Caki2 (cell line): ENCODE results near the gene DMAC2L. TPM values are rescaled to one million over a fixed set of nuclear protein-coding genes. Genes with fewer than 3 reads are reported as not detected.
"Not testable (repeated sequence)": the region's sequence is repeated elsewhere in the genome, so short reads cannot be mapped to it uniquely, and the experiment has no call there.

ENCODE experiments used
- DNase-seq: peaks from one replicate; pipeline ENCODE4 v3.0.0-alpha.2; 2015; ENCODE audit warnings: low read depth
- in situ Hi-C: cut with HindIII; loops from 2 replicates; pipeline ENCODE4 v1.10.0; 2016; ENCODE audit warnings: low sequenced_read_pairs, low pct_unique_long_range_greater_than_20kb, mixed read lengths
- total RNA-seq: library from RNA; depleted of rRNA; stranded (reverse); fragments of >200 nt; shearing (Covaris generic); gene quantifications from 2 replicates; pipeline ENCODE4 v1.2.3, GENCODE V29; 2014; ENCODE audit warnings: low replicate concordance

Gene DMAC2L
- total RNA-seq, 1 experiment from 2014 or later, result 11.2 TPM

- in situ Hi-C loops, result no loop called here
- no peak for DNase-seq
These were observed 33.8 kb downstream of the DMAC2L start for GRCh38 chr14:50345846-50346422.

- peak; percentile 40 for DNase-seq
- in situ Hi-C loops, result no loop called here
These were observed 35.4 kb downstream of the DMAC2L start for GRCh38 chr14:50347521-50347920.

GRCh38 chr14:50348933-50349332 is 36.8 kb downstream of the DMAC2L start:
- in situ Hi-C loops, result no loop called here
- DNase-seq, result no peak

GRCh38 chr14:50350975-50351374 is 38.9 kb downstream of the DMAC2L start:
- in situ Hi-C loops, result no loop called here
- no peak for DNase-seq

GRCh38 chr14:50352584-50352983 is 40.5 kb downstream of the DMAC2L start:
- no peak for DNase-seq
- in situ Hi-C loops, result no loop called here

GRCh38 chr14:50353126-50353525 is 41.0 kb downstream of the DMAC2L start:
- DNase-seq, result no peak
- in situ Hi-C loops, result no loop called here

- no peak for DNase-seq
- in situ Hi-C loops, result no loop called here
These were observed 42.4 kb downstream of the DMAC2L start for GRCh38 chr14:50354527-50354926.

GRCh38 chr14:50355692-50356091 is 43.6 kb downstream of the DMAC2L start:
- DNase-seq, result no peak
- in situ Hi-C loops, result no loop called here

- in situ Hi-C loops, DNase-seq: not testable (repeated sequence)
These were observed 44.2 kb downstream of the DMAC2L start for GRCh38 chr14:50356283-50356682.

- DNase-seq, result no peak
- in situ Hi-C loops, result no loop called here
These were observed 45.0 kb downstream of the DMAC2L start for GRCh38 chr14:50357124-50357523.

- DNase-seq, result no peak
- in situ Hi-C loops, result no loop called here
These were observed 45.8 kb downstream of the DMAC2L start for GRCh38 chr14:50357753-50358395.

GRCh38 chr14:50359631-50360030 is 47.5 kb downstream of the DMAC2L start:
- no peak for DNase-seq
- in situ Hi-C loops, result no loop called here

GRCh38 chr14:50360093-50360492 is 48.0 kb downstream of the DMAC2L start:
- in situ Hi-C loops, result no loop called here

GRCh38 chr14:50360851-50361250 is 48.7 kb downstream of the DMAC2L start:
- DNase-seq, result no peak
- in situ Hi-C loops, result no loop called here

More at GRCh38 chr14:50360093-50360492, 48.0 kb downstream of the DMAC2L start:
- DNase-seq, result no peak

GRCh38 chr14:50361473-50362403 is 49.6 kb downstream of the DMAC2L start:
- DNase-seq, in situ Hi-C loops: not testable (repeated sequence)

- DNase-seq, result no peak
- in situ Hi-C loops, result no loop called here
These were observed 50.9 kb downstream of the DMAC2L start for GRCh38 chr14:50362764-50363713.

- no peak for DNase-seq
- in situ Hi-C loops, result no loop called here
These were observed 51.6 kb downstream of the DMAC2L start for GRCh38 chr14:50363714-50364111.

- DNase-seq, result peak; percentile 34
- in situ Hi-C loops, result no loop called here
These were observed 52.7 kb downstream of the DMAC2L start for GRCh38 chr14:50364792-50365191.
